ENCODE results near the gene ZHX3. TPM values are rescaled to one million over a fixed set of nuclear protein-coding genes. Genes with fewer than 3 reads are reported as not detected.

The ZHX3 gene
- total and polyA plus RNA-seq, 2 of the 13 experiments (the other 11 are each of a cell fraction or from before 2014, with no cell fraction given) = 8.4 to 11.7 TPM

DNA sequence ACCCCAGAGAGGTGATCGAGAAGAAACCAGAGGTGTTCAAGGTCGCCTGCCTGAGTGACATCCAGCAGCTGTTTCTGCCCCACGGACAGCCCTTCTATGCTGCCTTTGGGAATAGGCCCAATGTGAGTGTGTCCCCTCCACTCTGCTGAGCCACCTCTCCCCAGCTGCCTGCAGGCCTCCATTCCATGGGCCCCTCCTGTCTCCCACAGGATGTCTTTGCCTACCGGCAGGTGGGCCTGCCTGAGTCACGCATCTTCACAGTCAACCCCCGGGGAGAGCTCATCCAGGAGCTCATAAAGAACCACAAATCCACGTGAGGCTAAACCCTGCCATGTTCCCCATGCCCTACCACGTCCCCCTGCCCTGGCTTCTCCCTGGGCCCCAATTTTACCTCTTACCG lies 40.7 kb upstream of the ZHX3 start (continued):
- TF ChIP-seq, protein P1, sequence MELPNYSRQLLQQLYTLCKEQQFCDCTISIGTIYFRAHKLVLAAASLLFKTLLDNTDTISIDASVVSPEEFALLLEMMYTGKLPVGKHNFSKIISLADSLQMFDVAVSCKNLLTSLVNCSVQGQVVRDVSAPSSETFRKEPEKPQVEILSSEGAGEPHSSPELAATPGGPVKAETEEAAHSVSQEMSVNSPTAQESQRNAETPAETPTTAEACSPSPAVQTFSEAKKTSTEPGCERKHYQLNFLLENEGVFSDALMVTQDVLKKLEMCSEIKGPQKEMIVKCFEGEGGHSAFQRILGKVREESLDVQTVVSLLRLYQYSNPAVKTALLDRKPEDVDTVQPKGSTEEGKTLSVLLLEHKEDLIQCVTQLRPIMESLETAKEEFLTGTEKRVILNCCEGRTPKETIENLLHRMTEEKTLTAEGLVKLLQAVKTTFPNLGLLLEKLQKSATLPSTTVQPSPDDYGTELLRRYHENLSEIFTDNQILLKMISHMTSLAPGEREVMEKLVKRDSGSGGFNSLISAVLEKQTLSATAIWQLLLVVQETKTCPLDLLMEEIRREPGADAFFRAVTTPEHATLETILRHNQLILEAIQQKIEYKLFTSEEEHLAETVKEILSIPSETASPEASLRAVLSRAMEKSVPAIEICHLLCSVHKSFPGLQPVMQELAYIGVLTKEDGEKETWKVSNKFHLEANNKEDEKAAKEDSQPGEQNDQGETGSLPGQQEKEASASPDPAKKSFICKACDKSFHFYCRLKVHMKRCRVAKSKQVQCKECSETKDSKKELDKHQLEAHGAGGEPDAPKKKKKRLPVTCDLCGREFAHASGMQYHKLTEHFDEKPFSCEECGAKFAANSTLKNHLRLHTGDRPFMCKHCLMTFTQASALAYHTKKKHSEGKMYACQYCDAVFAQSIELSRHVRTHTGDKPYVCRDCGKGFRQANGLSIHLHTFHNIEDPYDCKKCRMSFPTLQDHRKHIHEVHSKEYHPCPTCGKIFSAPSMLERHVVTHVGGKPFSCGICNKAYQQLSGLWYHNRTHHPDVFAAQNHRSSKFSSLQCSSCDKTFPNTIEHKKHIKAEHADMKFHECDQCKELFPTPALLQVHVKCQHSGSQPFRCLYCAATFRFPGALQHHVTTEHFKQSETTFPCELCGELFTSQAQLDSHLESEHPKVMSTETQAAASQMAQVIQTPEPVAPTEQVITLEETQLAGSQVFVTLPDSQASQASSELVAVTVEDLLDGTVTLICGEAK (IDR thresholded peaks at IDR 0.05) = no peak
- TF ChIP-seq, protein P1 (CRISPR knock-in tag; IDR thresholded peaks at IDR 0.05) = 0 out of 2 replicates have a peak, but pooled peaks have one; percentile 25
- TF ChIP-seq CENPX (CRISPR knock-in tag; IDR thresholded peaks at IDR 0.05) (no peak), MBNL3 (CRISPR knock-in tag; conservative IDR thresholded peaks at IDR 0.05) (no peak), ZNF337 (CRISPR knock-in tag; IDR thresholded peaks at IDR 0.05; ENCODE audit: borderline replicate concordance, low read depth) (no peak), NCOA2 (CRISPR knock-in tag; IDR thresholded peaks at IDR 0.05) (no peak), ZNF205 (CRISPR knock-in tag; IDR thresholded peaks at IDR 0.05) (no peak), ZFP36L2 (CRISPR knock-in tag; IDR thresholded peaks at IDR 0.05) (no peak), ZNF34 (CRISPR knock-in tag; IDR thresholded peaks at IDR 0.05; ENCODE audit: borderline replicate concordance) (no peak), CHCHD3 (CRISPR knock-in tag; IDR thresholded peaks at IDR 0.05) (no peak), KLF15 (CRISPR knock-in tag; IDR thresholded peaks at IDR 0.05; ENCODE audit: borderline replicate concordance) (no peak), ZNF317 (CRISPR knock-in tag; IDR thresholded peaks at IDR 0.05) (no peak), MYNN (CRISPR knock-in tag; IDR thresholded peaks at IDR 0.05; ENCODE audit: low read depth) (no peak), PTBP1 (IDR thresholded peaks at IDR 0.05; ENCODE audit: low read depth, low read length, poor library complexity, severe bottlenecking) (no peak), ZNF224 (CRISPR knock-in tag; IDR thresholded peaks at IDR 0.05) (0 out of 2 replicates have a peak, but pooled peaks have one; percentile 69), AKAP8 (CRISPR knock-in tag; IDR thresholded peaks at IDR 0.05) (no peak)
- TF ChIP-seq, protein P2, sequence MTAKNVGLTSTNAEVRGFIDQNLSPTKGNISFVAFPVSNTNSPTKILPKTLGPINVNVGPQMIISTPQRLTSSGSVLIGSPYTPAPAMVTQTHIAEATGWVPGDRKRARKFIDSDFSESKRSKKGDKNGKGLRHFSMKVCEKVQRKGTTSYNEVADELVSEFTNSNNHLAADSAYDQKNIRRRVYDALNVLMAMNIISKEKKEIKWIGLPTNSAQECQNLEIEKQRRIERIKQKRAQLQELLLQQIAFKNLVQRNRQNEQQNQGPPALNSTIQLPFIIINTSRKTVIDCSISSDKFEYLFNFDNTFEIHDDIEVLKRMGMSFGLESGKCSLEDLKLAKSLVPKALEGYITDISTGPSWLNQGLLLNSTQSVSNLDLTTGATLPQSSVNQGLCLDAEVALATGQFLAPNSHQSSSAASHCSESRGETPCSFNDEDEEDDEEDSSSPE (CRISPR knock-in tag; IDR thresholded peaks at IDR 0.05) = no peak
- TF ChIP-seq, protein P3, sequence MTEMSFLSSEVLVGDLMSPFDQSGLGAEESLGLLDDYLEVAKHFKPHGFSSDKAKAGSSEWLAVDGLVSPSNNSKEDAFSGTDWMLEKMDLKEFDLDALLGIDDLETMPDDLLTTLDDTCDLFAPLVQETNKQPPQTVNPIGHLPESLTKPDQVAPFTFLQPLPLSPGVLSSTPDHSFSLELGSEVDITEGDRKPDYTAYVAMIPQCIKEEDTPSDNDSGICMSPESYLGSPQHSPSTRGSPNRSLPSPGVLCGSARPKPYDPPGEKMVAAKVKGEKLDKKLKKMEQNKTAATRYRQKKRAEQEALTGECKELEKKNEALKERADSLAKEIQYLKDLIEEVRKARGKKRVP (CRISPR knock-in tag; IDR thresholded peaks at IDR 0.05) = no peak
- TF ChIP-seq, protein P4, sequence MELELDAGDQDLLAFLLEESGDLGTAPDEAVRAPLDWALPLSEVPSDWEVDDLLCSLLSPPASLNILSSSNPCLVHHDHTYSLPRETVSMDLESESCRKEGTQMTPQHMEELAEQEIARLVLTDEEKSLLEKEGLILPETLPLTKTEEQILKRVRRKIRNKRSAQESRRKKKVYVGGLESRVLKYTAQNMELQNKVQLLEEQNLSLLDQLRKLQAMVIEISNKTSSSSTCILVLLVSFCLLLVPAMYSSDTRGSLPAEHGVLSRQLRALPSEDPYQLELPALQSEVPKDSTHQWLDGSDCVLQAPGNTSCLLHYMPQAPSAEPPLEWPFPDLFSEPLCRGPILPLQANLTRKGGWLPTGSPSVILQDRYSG (CRISPR knock-in tag; IDR thresholded peaks at IDR 0.05) = no peak
